DOHH2 (cell line): Measurements from ENCODE around the gene FBXO38.

ENCODE experiments used
- CTCF ChIP-seq: fragments of 200-600 bp; sonication (generic); IDR thresholded peaks from one replicate; pipeline ENCODE4 v1.5.1; 2014; ENCODE audit warnings: antibody characterized with exemption, mild to moderate bottlenecking, low read depth, low read length; ENCODE audit not compliant: poor library complexity, severe bottlenecking
- EZH2phosphoT487 ChIP-seq: fragments of 200-600 bp; sonication (generic); IDR thresholded peaks from 2 replicates; pipeline ENCODE4 v1.6.1; 2017; ENCODE audit warnings: borderline replicate concordance, mild to moderate bottlenecking, antibody characterized with exemption, low read length, moderate library complexity, mixed read lengths

- TF ChIP-seq CTCF (no peak), EZH2phosphoT487 (no peak)
Observed at GRCh38 chr5:148406406-148406805, 22.6 kb downstream of the FBXO38 start.
